GM10847 (cell line): ENCODE measurements around the gene DIRAS1.

Experiments
- POLR2A ChIP-seq: IDR thresholded peaks from 2 replicates; pipeline ENCODE4 v1.6.1; 2011; ENCODE audit not compliant: insufficient read length; ENCODE audit errors: extremely low read depth

Gene DIRAS1

GRCh38 chr19:2759362-2759761 lies 38.2 kb upstream of the DIRAS1 start:
- no peak for TF ChIP-seq POLR2A

GRCh38 chr19:2758601-2759313 lies 37.6 kb upstream of the DIRAS1 start:
- TF ChIP-seq POLR2A: no peak

GRCh38 chr19:2756921-2757881 lies 36.0 kb upstream of the DIRAS1 start:
- TF ChIP-seq POLR2A: no peak

GRCh38 chr19:2756477-2756876 lies 35.3 kb upstream of the DIRAS1 start:
- TF ChIP-seq POLR2A: no peak

- TF ChIP-seq POLR2A: no peak
Observed at GRCh38 chr19:2755811-2756210, 34.6 kb upstream of the DIRAS1 start.

- TF ChIP-seq POLR2A: no peak
Observed at GRCh38 chr19:2755448-2755705, 34.2 kb upstream of the DIRAS1 start.

GRCh38 chr19:2754659-2755447 lies 33.7 kb upstream of the DIRAS1 start:
- TF ChIP-seq POLR2A: no peak

GRCh38 chr19:2751438-2751830 lies 30.3 kb upstream of the DIRAS1 start:
- TF ChIP-seq POLR2A: no peak

- no peak for TF ChIP-seq POLR2A
Observed at GRCh38 chr19:2750808-2751437, 29.8 kb upstream of the DIRAS1 start.

GRCh38 chr19:2747349-2747748 lies 26.2 kb upstream of the DIRAS1 start:
- no peak for TF ChIP-seq POLR2A

- no peak for TF ChIP-seq POLR2A
Observed at GRCh38 chr19:2744113-2744512, 22.9 kb upstream of the DIRAS1 start.

GRCh38 chr19:2743099-2743498 lies 21.9 kb upstream of the DIRAS1 start:
- TF ChIP-seq POLR2A: no peak

- no peak for TF ChIP-seq POLR2A
Observed at GRCh38 chr19:2740314-2740656, 19.1 kb upstream of the DIRAS1 start.

- TF ChIP-seq POLR2A: peak; percentile 60
Observed at GRCh38 chr19:2739602-2740313, 18.6 kb upstream of the DIRAS1 start, which contains the start of gene SLC39A3. SLC39A3 (minus strand) TSS chr19:2740017; CDS start chr19:2737257, 2,760 bp downstream.
